HG02571 (cell line): ENCODE data around the gene THRB.
"Not testable (repeated sequence)": the region's sequence is repeated elsewhere in the genome, so short reads cannot be mapped to it uniquely, and the experiment has no call there.

Experiments used
- ATAC-seq: cut with Tn5 transposase; IDR thresholded peaks from one replicate; pipeline ENCODE4 v1.9.1; 2021; ENCODE audit warnings: mild to moderate bottlenecking, moderate library complexity; ENCODE audit not compliant: unreplicated experiment

THRB gene

DNA sequence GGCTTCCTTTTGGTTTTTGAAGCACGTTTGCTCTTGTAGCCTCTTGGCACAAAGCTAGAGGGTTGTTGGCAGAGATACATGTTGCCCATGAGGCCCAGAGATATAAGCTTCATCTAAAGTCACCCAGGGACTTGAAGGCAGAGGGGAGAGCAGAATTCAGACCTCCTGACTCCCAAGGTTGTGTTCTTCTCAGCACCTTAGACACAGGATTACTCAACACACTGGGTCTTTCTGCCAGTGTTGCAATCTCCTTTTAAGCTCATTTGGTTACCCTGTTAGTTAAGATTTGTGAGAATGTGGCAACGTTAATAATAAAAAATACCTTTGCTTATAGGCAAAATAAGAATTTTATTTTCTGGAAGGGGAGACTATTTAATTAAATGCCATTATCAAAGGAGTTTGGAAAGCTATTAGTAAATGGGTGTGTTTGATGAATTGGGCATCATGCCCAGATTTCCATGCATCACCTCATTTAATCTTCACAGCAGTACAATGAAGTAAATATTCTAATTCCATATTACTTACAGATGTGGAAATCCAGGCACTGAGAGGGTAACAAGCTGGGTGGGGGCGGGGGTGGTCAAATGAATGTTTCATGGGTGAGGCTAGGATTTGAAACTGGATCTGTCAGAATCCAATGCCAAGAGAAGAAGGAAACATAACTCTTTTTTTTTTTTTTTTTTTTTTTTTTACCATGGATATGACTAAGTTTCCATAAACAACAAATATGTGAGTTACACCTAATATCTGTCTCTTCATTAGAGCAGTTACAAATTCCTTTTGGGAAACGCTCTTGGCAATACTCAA, 366.2 kb downstream of the THRB start:
- no peak for ATAC-seq

DNA sequence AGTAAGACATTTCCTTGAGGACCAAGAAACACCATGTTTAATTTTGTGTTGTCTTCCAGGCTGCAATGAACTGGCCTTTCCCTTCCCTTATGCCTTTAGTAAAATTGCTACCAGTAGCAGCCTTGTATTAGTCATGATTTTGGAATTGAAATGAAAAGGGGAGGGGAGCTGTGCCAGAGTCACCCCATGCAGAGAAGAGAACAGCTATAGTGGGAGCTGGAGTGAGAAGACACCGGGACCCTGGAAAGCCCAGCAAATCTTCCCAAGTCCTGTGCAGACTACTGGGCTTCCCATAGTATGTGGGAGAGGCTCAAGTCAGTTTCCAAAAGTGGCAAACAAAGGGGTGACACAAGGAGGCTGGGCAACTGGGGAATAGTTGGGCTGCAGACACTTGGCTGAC, 371.1 kb downstream of the THRB start:
- ATAC-seq: no peak

DNA sequence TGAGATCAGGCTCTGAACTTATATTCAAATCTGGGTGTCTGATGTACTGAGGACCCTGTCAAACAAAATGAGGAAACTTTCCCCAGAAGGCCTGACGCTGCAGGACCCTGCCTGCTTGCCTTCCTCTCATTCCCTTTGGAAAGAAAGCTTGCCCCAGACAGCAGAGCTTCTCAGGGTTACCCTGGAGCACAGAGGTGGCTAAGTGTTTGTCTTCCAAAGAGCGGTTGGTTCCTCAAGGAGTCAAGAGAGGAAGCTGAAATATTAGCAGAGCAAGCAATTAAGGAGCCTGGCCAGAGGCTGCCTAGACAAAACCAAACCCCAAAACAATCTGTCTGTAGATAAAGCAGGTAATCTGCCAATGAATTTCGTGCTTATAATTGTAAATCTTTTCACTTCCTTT, 374.2 kb downstream of the THRB start:
- no peak for ATAC-seq

DNA sequence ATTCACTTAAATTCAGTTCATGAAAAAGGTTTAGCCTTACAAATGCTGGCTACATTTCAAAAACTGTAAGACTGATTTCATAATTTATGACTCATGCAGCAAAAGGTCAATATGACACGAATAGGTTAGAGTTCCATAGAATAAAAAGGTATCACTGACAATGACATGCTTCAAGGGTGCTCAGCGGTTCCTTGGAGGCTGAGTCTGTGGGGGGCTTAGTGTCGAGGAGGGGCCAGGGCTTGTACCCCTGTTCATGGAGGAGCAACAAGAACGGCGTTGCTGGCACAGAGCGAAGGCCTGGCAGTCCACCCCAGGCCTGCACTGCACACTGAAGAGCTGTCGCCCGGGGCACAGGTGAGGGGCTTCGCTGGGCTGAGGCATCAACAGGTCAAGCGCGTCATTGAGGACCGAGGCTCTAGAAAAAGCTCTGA, 375.3 kb downstream of the THRB start:
- ATAC-seq: no peak

DNA sequence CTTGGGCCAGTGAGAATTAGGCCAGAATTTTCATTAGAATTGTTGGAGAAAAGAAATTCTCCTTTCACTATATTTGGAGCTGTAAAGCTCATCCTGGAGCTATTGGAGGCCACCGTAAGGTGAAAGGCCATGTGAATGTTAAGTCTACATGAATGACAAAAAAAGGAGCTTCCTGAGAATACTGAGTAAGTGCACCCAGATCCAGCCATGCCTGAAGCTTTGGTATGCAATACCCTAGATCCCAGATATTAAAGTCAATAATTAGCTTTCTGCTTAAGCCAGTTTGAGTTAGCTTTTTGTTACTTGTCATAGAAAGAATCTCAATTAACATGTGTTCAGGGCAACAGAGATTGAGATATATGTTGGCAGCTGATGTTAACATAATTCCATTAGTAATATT, 377.1 kb downstream of the THRB start:
- ATAC-seq: no peak

DNA sequence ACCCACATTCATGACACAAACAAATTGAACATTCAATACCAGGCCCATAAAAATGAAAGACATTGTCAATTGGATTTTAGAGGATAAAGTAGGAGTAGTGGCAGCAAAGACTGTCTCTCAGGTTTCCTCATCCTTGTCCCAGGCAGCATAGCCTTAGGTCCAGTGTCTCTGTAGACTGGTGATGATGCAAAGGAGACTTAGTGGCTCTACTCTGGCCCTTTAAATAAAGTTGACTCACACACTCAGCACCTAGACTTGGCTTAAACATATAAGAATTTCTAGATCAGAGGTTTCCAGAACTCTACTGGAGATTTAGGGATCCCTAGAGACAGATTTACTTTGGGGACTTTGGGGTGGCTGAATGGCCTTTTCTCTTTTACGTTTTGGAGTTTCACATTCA, 382.9 kb downstream of the THRB start:
- ATAC-seq: no peak

DNA sequence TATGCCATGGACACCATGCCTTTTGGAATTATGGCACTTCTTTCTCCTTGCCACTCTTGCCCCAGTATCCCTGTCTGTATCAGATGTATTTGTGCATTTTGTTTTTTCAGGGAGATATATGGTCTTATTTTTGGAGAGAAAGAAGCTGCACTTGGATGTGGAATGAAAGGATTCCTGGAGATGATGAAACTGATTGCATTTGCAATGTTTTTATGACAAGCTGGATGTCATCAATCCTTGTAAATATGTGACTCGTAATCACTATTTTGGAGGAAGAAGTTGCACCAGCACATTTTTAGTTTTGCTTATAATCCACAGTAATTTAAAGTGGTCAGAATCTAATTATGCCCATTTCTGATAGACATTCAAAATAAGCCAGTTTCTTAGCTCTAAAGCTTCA, 384.6 kb downstream of the THRB start:
- ATAC-seq: no peak

DNA sequence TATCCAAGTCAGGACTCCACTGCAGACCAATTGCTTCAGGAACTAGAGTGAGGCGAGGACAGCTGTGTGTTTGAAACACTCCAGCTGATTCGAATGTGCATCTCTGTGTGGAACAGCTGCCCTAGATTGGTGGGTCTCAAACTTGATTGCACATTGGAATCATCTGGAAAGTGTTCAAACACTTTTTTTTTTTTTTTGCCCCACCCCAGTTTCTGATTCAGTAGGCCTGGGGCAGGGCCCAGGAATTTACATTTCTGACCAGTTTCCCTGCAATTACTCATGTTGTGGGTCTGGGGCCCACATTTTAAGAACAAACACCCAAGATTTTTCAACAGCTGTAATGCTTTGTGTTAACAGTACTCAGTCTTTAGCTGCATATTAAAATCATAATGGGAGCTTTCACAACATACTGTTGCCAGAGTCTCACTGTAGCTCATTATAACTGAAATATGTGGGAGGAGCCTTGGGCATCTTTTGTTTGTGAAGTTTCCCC, 392.9 kb downstream of the THRB start:
- ATAC-seq: no peak

DNA sequence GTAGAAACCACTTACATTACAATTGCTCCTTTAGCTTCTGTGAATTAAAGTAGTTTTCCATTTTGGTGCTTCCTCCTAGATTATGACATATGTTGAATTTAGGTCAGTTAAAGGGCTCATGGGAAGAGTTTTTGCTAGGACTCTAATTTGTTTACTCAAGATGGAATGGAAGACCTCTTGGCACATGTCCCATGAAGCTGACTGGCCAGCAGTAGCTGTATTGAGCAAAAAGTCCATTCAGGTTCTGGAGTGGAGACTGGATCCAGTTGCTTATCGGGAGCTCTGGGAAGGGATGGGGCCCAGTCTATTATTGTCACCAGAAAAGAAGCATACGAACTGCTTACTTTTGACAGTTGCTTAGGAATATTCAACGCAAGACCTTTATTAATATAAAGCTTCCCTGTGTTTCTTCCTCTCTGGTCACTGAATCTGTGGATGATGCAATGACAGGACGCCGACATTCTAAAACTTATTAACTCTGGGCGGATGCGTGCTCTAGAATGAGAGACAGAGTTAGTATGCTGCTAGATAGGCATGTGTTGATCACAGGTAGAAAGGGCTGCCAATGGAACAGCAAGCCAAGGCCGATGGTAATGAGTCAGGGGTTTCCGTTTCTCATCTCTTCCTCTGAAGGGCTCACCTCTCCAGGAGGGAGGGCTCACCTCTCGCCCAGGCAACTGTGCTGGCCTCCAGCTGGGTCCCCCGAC, 393.8 kb downstream of the THRB start:
- no peak for ATAC-seq

DNA sequence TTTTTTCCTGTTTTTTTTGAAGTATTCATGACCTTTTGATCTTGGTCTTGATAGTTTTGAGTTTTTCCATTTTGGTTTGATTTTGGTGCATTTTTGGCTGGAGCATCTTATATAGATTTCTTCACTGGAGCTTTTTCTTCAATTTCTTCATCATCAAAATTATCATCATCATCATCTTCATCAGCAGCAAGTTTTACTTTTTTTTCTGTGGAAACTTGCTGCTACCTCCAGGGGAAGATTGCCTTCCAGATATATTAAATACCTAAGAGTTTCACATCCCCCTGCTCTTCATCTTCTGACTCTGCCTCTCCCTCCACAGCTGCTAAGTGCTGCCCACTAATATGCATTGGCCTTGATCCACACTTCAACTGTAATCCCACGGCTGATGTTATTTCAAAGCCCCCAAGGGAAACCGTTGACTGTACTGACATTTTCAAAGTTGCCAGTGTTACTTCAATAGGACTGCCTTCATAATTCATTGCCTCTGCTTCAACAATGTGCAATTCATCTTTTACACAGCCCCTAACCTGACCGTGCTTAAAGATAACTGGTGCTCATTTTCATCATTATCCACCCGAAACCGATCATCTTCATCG, 397.9 kb downstream of the THRB start:
- ATAC-seq: no peak

DNA sequence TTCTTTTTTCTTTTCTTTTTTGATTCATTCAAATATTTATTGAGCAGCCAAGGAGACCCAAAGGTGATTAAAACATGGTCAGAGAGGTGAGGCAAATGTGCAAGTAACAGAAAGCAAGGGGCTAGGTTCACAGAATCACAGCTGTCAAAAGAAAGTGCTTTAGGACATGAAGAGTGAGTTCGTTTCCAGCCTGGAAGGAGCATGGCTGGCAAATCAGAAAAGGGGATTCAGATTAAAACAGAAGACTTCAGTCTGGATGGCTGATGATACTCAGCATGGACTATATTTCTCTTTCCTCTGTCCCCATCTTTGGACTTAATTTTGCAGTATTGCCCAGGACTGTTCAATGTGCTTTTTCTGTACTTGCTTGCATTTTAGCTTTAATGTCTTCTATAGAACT, 398.4 kb downstream of the THRB start:
- ATAC-seq: no peak

DNA sequence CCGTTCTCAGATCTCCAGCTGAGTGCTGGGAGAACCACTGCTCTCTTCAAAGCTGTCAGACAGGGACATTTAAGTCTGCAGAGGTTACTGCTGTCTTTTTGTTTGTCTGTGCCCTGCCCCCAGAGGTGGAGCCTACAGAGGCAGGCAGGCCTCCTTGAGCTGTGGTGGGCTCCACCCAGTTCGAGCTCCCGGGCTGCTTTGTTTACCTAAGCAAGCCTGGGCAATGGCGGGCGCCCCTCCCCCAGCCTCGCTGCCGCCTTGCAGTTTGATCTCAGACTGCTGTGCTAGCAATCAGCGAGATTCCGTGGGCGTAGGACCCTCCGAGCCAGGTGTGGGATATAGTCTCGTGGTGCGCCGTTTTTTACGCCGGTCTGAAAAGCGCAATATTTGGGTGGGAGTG, 399.8 kb downstream of the THRB start:
- ATAC-seq: not testable (repeated sequence)

DNA sequence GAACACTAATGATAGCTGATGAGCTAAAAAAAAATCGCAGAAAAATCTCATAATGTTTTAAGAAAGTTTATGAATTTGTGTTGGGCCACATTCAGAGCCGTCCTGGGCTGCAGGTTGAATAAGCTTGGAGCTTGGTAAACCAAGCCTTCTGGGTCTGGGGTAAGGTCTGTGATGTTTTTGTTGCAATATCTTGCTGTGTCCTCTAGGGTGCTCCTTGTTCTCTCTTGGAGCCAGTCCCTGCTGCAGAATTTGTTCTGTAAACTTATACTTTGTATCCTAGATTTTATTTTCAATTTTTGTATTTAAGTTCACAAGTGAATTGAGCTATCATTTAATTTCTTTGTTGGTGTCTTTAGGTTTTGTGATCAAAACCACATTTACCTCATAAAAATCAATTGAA, 405.9 kb downstream of the THRB start:
- no peak for ATAC-seq

DNA sequence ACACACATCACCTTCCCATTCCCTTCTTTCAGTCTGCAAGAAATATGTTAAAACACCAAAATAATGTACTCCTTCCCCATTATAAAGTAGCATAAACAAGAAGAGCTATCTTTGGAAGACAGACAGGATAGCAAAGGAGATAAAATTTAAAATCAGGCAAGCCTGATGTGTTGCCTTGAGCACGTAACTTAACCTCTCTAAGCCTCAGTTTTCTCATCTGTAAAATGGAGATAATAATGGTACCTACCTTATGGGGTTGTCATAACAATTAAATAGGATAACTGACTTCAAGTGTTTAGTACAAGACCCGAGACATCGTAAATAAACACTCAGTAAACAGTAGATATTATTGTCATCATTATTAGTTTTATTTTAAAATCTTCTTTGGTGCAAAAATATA, 407.2 kb downstream of the THRB start:
- no peak for ATAC-seq

DNA sequence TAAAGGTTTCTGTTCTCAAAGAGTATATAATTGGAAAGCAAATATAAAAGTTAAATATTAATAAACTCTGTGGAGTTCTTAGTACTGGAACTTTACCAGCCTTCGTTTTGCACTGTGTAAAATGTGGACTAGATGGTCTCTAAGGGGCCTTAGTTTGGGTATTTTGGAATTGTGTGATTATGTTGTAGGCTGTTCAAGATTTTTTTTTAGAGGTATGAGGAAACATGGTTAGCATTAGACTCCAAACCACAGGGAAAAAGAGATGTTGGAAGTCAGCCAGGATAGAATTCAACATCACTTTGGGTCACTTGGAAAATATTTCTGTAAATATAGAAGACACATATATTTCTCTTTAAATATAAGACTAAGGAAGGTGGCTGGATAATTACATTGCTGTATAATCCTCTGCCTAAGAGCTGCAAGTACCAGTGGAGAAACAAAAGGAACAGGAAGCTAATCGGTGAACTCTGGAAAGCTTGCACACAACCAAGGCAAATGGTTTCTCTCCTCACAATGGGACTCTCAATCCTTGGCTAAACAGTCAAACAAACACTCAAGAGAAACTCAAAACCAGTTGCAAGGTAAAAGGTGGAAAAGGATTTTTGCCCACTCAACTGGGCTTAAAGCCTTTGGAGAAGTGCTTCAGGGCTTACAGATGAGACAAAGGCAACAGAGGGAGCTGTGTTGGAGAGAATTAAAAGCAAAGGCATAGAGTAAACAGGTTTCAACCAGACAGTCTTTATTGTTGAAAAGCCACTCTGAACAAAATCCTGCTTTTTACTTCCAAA, 407.8 kb downstream of the THRB start:
- ATAC-seq: no peak

DNA sequence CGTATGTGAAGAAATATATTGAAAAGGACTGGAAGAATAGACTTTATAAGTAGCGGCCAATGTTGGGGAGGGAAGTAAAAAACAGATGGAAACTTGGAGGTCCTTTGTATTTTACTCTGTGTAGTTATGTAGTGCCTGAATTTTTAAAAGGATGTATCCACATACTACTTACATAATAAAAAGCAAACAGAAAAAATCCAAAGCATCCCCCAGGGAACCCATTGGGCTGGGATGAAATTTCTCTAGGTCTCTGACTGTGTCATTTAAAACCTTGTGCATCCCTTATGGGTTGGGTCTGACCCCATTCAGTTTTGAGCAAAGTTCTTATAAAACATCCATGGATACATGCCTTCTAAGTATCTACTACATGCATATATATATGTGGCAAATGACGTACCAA, 408.4 kb downstream of the THRB start:
- ATAC-seq: no peak

DNA sequence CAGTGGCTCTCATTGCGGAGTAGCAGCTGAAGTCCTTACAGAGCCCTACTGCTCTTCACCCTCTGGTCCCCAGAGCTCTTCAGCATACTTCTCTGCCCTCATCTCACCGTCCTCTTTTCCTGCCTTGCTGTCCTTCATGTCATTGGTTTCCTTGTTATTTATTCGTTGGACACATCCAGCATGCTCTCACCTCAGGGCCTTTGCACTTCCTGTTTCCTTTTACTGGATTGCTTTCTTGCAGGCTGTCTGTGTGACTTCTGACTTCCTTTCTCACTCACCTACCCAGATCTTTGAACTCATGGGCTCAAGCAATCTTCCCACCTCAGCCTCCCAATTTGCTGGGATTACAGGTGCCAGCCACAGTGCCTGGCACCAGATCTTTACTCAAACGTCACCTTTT, 422.5 kb downstream of the THRB start:
- ATAC-seq: no peak

DNA sequence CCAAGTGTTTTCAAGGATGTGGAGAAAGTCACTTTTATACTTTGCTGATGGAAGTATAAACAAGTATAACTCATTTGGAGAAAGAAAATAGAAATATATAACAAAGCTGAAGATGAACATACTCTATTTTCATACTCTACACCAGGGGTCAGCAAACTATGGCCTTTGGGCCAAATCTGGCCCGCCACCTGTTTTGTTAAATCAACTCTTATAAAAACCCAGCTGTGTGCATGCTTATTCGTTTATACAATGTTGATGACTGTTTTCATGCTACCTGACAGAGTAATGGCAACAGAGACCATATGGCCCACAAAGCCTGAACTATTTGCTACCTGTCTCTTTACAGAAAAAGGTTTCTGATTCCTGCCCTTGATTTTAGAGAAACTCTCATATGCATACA, 425.6 kb downstream of the THRB start:
- ATAC-seq: no peak

DNA sequence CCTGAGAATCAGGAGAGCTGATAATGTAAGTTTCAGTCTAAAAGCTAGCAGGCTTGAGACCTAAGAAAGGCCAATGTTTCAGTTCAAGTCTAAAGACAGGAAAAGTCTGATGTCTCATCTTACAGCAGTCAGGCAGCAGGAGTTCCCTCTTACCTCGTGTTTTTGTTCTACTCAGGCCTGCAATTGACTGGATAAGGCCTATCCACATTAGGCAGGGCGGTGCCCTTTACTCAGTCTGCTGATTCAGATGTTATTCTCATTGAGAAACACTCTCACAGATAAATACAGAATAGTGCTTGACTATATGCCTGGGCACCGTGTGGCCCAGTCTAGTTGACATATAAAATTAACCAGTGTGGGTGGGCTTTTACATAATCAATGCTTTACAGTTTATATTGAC, 427.2 kb downstream of the THRB start:
- ATAC-seq: no peak
